SK-N-SH (cell line): ENCODE data around the gene PSTPIP2. TPM values are rescaled to one million over a fixed set of nuclear protein-coding genes. Genes with fewer than 3 reads are reported as not detected.

Experiments used
- CTCF ChIA-PET: fragments of 300-600, 350-600 bp; formaldehyde crosslinking; extraction: SDS; loops from one replicate; lab custom pipeline; 2021; lab: Yijun Ruan, JAX
- POLR2A ChIA-PET: fragments of 350-600 bp; sonication (Branson Sonifier 250); formaldehyde crosslinking; extraction: SDS; loops from one replicate; lab custom pipeline; 2020; ENCODE audit warnings: antibody characterized with exemption, inconsistent platforms; lab: Yijun Ruan, JAX
- DNase-seq: peaks from one replicate; pipeline ENCODE4 v3.0.0; 2012
- H2AFZ ChIP-seq: fragments of 200-600 bp; sonication (generic); 2 replicates; pipeline ENCODE4 v1.8.1; 2016; ENCODE audit warnings: antibody characterized with exemption, mild to moderate bottlenecking, low read depth
- H3F3A ChIP-seq: fragments of 200-600 bp; sonication (generic); replicated peaks from 2 replicates; pipeline ENCODE3; 2016; ENCODE audit warnings: antibody characterized with exemption, mild to moderate bottlenecking; ENCODE audit not compliant: insufficient read depth
- H3K27ac ChIP-seq, 2 experiments: fragments of 200-500 bp in 1 of 2; fragments of 200-600 bp in 1 of 2; sonication (Bioruptor generic) in 1 of 2; sonication (generic), shearing (Covaris generic) in 1 of 2; 2 replicates each; pipeline versions ENCODE4 v1.5.1 to v1.6.1; 2014 to 2016; ENCODE audit warnings: low read depth in 2 of 2, inconsistent platforms in 1 of 2, low read length in 1 of 2, mild to moderate bottlenecking in 1 of 2, mixed read lengths in 1 of 2
- H3K27me3 ChIP-seq: fragments of 200-600 bp; sonication (generic), shearing (Covaris generic); 2 replicates; pipeline ENCODE4 v1.6.1; 2016; ENCODE audit warnings: mixed run types; ENCODE audit not compliant: insufficient read depth
- H3K36me3 ChIP-seq, 2 experiments: fragments of 200-500 bp in 1 of 2; fragments of 200-600 bp in 1 of 2; sonication (Bioruptor generic) in 1 of 2; sonication (generic) in 1 of 2; replicated peaks in 1 of 2; 2 replicates each; pipeline versions ENCODE3 to v1.5.1; 2014 to 2016; ENCODE audit warnings: low read length in 1 of 2, mild to moderate bottlenecking in 1 of 2; ENCODE audit not compliant: insufficient read depth in 2 of 2, control insufficient read depth in 1 of 2
- H3K4me1 ChIP-seq, 2 experiments: fragments of 200-500 bp in 1 of 2; fragments of 200-600 bp in 1 of 2; sonication (Bioruptor generic) in 1 of 2; sonication (generic), shearing (Covaris generic) in 1 of 2; 2 replicates each; pipeline versions ENCODE4 v1.5.1 to v1.6.1; 2014 to 2016; ENCODE audit warnings: low read depth in 1 of 2, low read length in 1 of 2, mixed run types in 1 of 2; ENCODE audit not compliant: insufficient read depth in 2 of 2, control insufficient read depth in 1 of 2
- H3K4me2 ChIP-seq: fragments of 200-600 bp; sonication (generic), shearing (Covaris generic); 2 replicates; pipeline ENCODE4 v1.6.1; 2017; ENCODE audit warnings: mixed run types
- H3K4me3 ChIP-seq, 2 experiments: fragments of 200-500 bp in 1 of 2; fragments of 200-600 bp in 1 of 2; sonication (Bioruptor generic) in 1 of 2; sonication (generic), shearing (Covaris generic) in 1 of 2; 2 replicates each; pipeline versions ENCODE4 v1.5.1 to v1.8.1; 2014 to 2016; ENCODE audit warnings: low read depth in 2 of 2, inconsistent platforms in 1 of 2, low read length in 1 of 2, mild to moderate bottlenecking in 1 of 2, mixed read lengths in 1 of 2, moderate library complexity in 1 of 2
- H3K79me2 ChIP-seq: fragments of 200-600 bp; sonication (generic); 2 replicates; pipeline ENCODE4 v1.8.1; 2017; ENCODE audit warnings: mild to moderate bottlenecking; ENCODE audit not compliant: insufficient read depth
- H3K9ac ChIP-seq: fragments of 200-600 bp; sonication (generic); 2 replicates; pipeline ENCODE4 v1.6.1; 2017; ENCODE audit warnings: mixed run types
- H3K9me2 ChIP-seq: fragments of 200-600 bp; sonication (generic); 2 replicates; pipeline ENCODE4 v1.6.1; 2017; ENCODE audit warnings: mixed run types
- H3K9me3 ChIP-seq: fragments of 200-600 bp; sonication (generic); 2 replicates; pipeline ENCODE4 v1.6.1; 2017; ENCODE audit warnings: mixed run types, mild to moderate bottlenecking, moderate library complexity
- H4K20me1 ChIP-seq: fragments of 200-600 bp; sonication (generic); 2 replicates; pipeline ENCODE4 v1.6.1; 2017; ENCODE audit warnings: mild to moderate bottlenecking, mixed run types; ENCODE audit not compliant: insufficient read depth
- FOSL2 ChIP-seq: IDR thresholded peaks from 2 replicates; pipeline ENCODE4 v1.4.0; 2012; ENCODE audit warnings: low read depth, mild to moderate bottlenecking, moderate library complexity, borderline replicate concordance
- GATA2 ChIP-seq: sonication (generic); formaldehyde crosslinking; IDR thresholded peaks from 2 replicates; pipeline ENCODE4 v1.5.0; 2020; ENCODE audit warnings: mild to moderate bottlenecking, missing genetic modification reagents
- IRF3 ChIP-seq: fragments of 150-350 bp; IDR thresholded peaks from 2 replicates; pipeline ENCODE4 v1.6.1; 2016; ENCODE audit warnings: mild to moderate bottlenecking, low read depth, low read length
- MAX ChIP-seq: IDR thresholded peaks from 2 replicates; pipeline ENCODE4 v1.4.0; 2012; ENCODE audit warnings: low read depth
- USF1 ChIP-seq: IDR thresholded peaks from 2 replicates; pipeline ENCODE4 v1.4.0; 2012; ENCODE audit warnings: low read depth, borderline replicate concordance
- ZBTB33 ChIP-seq: IDR thresholded peaks from 2 replicates; pipeline ENCODE4 v1.4.0; 2012; ENCODE audit warnings: low read depth, borderline replicate concordance
- WGBS: methylation state at CpG from one replicate; pipeline ENCODE4 v1.1.6; 2017; ENCODE audit warnings: low lambda C conversion rate; 5-methylcytosine and 5-hydroxymethylcytosine counted together
- polyA plus RNA-seq, 3 experiments: library from polyadenylated mRNA; depleted of rRNA; stranded (reverse); fragments of >200 nt; gene quantifications; 2 replicates each; pipeline ENCODE4 v1.2.3, GENCODE V29; 2012

PSTPIP2 gene
- polyA plus RNA-seq, 1 of the 3 experiments (the other 2 are of a cell fraction) = 9.5 TPM

DNA sequence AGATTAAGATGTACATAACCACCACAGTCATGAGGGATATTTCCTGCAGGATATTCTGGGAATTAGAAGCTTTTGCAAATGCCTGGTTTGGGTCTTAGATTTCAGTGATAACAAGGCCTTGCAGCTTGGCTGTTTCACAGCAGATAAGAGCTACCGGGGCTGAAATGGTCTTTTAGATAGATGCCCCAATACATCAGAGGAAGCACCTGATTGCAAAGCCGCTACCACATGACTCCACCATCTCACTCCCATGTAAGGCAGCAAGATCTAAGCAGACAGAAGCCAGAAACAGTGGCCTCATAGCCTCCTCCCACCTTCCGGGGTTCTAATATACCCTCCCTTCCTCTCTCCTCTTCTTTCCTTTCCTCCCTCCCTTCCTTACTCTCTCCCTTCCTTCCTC lies 73.8 kb downstream of the PSTPIP2 start:
- Histone ChIP-seq H3K27ac (no peak overlapping the region), H3K36me3 (peaks cover 0 to 3% of the 10 kb centered on the region in 2 experiments), H3K9me2 (no peaks in the 10 kb centered on the region), H3K4me1 (peaks cover 0 to 2% of the 10 kb centered on the region in 2 experiments; a peak in 1 of 4 replicates), H3K27me3 (no peaks in the 10 kb centered on the region), H3K9ac (no peak overlapping the region), H3K9me3 (peaks cover 6% of the 10 kb centered on the region; the same call in 1 of the 2 replicates), H3K79me2 (no peaks in the 10 kb centered on the region), H3F3A (peaks cover 13% of the 10 kb centered on the region), H3K4me3 (no peak overlapping the region), H3K4me2 (no peak overlapping the region), H2AFZ (no peak overlapping the region), H4K20me1 (no peaks in the 10 kb centered on the region)
- POLR2A ChIA-PET = no interaction called here
- 83% methylated on average over 3 of the region's 3 CpGs for WGBS
- DNase-seq = no peak
- TF ChIP-seq ZBTB33 (no peak), MAX (no peak), FOSL2 (no peak), GATA2 (CRISPR knock-in tag) (peak; percentile 15; the same call in 1 of the 2 replicates)
- CTCF ChIA-PET = interaction anchor here (1.5 kb wide), 1 partner anchor 24 kb away, joined by 4 read pairs; no protein-coding TSS in a partner anchor

DNA sequence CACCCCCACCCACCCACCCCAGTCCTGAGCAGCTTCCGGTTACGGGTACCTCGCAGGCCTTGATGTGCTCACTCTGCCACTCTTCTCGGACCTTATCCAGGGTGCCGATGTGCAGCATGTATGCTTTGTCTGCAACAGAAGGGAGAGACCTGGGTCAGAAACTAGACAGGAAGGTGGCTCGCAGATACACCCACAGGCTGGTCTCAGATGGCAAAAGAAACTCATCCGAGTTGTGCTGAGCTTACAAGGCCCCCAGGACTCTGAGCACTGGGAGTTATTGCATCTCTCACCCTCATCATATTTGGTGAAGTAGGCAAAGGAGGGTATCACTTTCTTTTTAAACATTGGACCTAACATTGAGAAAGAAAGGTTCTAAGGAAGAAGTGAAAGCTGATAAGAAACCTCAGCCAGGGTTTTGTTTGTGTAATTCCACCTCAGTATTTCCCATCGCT lies 74.3 kb downstream of the PSTPIP2 start:
- WGBS = 95% methylated on average over 8 of the region's 8 CpGs
- no peaks in the 10 kb centered on the region for H4K20me1 ChIP-seq
- DNase-seq = no peak
- POLR2A ChIA-PET = no interaction called here
- CTCF ChIA-PET = interaction anchor here (1.5 kb wide), 1 partner anchor 23 kb away, joined by 4 read pairs; no protein-coding TSS in a partner anchor
- TF ChIP-seq IRF3 (no peak), USF1 (no peak)
- H3K9me2 ChIP-seq = no peaks in the 10 kb centered on the region
- H3F3A ChIP-seq = peaks cover 14% of the 10 kb centered on the region
- no peak overlapping the region for H3K4me2 ChIP-seq
- H3K9ac ChIP-seq = no peak overlapping the region
- H3K27ac ChIP-seq = no peak overlapping the region
- H3K36me3 ChIP-seq = no peaks in the 10 kb centered on the region
- peaks cover 6% of the 10 kb centered on the region; the same call in 1 of the 2 replicates for H3K9me3 ChIP-seq
- no peaks in the 10 kb centered on the region for H3K79me2 ChIP-seq
- peaks cover 0 to 2% of the 10 kb centered on the region in 2 experiments; a peak in 1 of 4 replicates for H3K4me1 ChIP-seq
- no peak overlapping the region for H3K4me3 ChIP-seq
- no peaks in the 10 kb centered on the region for H3K27me3 ChIP-seq
- no peak overlapping the region for H2AFZ ChIP-seq
